Endothelial cell of hepatic sinusoid (primary cell): ENCODE results near the gene PEX11B.

ENCODE experiments used
- in situ Hi-C: cut with HindIII; loops from 2 replicates; pipeline ENCODE4 v1.10.0; 2017; ENCODE audit warnings: low sequenced_read_pairs

The PEX11B gene

GRCh38 chr1:145912128-145912641 lies 6.3 kb downstream of the PEX11B start:
- in situ Hi-C loops, result no loop called here

- in situ Hi-C loops, result no loop called here
These were observed 9.9 kb downstream of the PEX11B start for GRCh38 chr1:145908653-145909052.

- in situ Hi-C loops, result no loop called here
These were observed 11.4 kb downstream of the PEX11B start for GRCh38 chr1:145906954-145907753.

- in situ Hi-C loops, result no loop called here
These were observed 17.1 kb downstream of the PEX11B start for GRCh38 chr1:145901312-145902021.

GRCh38 chr1:145898756-145899155 lies 19.8 kb downstream of the PEX11B start:
- in situ Hi-C loops, result no loop called here

GRCh38 chr1:145897969-145898368 lies 20.5 kb downstream of the PEX11B start:
- in situ Hi-C loops, result no loop called here

GRCh38 chr1:145895471-145895870 lies 23.0 kb downstream of the PEX11B start:
- in situ Hi-C loops, result no loop called here

GRCh38 chr1:145893306-145894055 lies 25.0 kb downstream of the PEX11B start:
- in situ Hi-C loops, result no loop called here

GRCh38 chr1:145892486-145893087 lies 25.9 kb downstream of the PEX11B start:
- in situ Hi-C loops, result no loop called here

GRCh38 chr1:145891587-145892485 lies 26.7 kb downstream of the PEX11B start:
- in situ Hi-C loops, result no loop called here

GRCh38 chr1:145891143-145891542 lies 27.4 kb downstream of the PEX11B start:
- in situ Hi-C loops, result no loop called here

GRCh38 chr1:145889722-145890121 lies 28.8 kb downstream of the PEX11B start:
- in situ Hi-C loops, result no loop called here

- in situ Hi-C loops, result no loop called here
These were observed 30.9 kb downstream of the PEX11B start for GRCh38 chr1:145887631-145888030.

GRCh38 chr1:145886816-145887215 lies 31.7 kb downstream of the PEX11B start:
- in situ Hi-C loops, result no loop called here

GRCh38 chr1:145886390-145886789 lies 32.1 kb downstream of the PEX11B start:
- in situ Hi-C loops, result no loop called here

- in situ Hi-C loops, result no loop called here
These were observed 32.7 kb downstream of the PEX11B start, which contains the start of gene ANKRD35 for GRCh38 chr1:145885738-145886287. ANKRD35 (minus strand) TSS chr1:145885866; CDS start chr1:145885758, 108 bp downstream.

GRCh38 chr1:145884675-145885074 lies 33.8 kb downstream of the PEX11B start:
- in situ Hi-C loops, result loop anchor here (5.0 kb wide), 2 partner anchors 37 to 78 kb away; partner anchors contain the start of genes ANKRD34A, NUDT17 and POLR3GL

GRCh38 chr1:145879775-145880174 lies 38.7 kb downstream of the PEX11B start:
- in situ Hi-C loops, result loop anchor here (5.0 kb wide), 3 partner anchors 32 to 83 kb away; partner anchors contain the start of genes ANKRD34A, NUDT17, PEX11B and POLR3GL

GRCh38 chr1:145878724-145879123 lies 39.8 kb downstream of the PEX11B start:
- in situ Hi-C loops, result loop anchor here (5.0 kb wide), 1 partner anchor 39 kb away; the partner anchor contains the start of gene PEX11B
